A172 (cell line): ENCODE data around the gene LPIN3. TPM values are rescaled to one million over a fixed set of nuclear protein-coding genes. Genes with fewer than 3 reads are reported as not detected.

Experiments
- DNase-seq: peaks from one replicate; pipeline ENCODE4 v3.0.0-alpha.2; 2015; ENCODE audit warnings: low spot score
- total RNA-seq: library from RNA; depleted of rRNA; stranded (reverse); fragments of >200 nt; shearing (Covaris generic); gene quantifications from 2 replicates; pipeline ENCODE4 v1.2.3, GENCODE V29; 2014; rRNA removed

The LPIN3 gene
- total RNA-seq, 1 experiment from 2014 or later, result 3.4 TPM

- no peak for DNase-seq
Observed at GRCh38 chr20:41393705-41394066, 53.1 kb downstream of the LPIN3 start.

GRCh38 chr20:41394081-41394480, 53.5 kb downstream of the LPIN3 start:
- no peak for DNase-seq

GRCh38 chr20:41394931-41395666, 54.5 kb downstream of the LPIN3 start:
- no peak for DNase-seq

- no peak for DNase-seq
Observed at GRCh38 chr20:41395667-41396664, 55.3 kb downstream of the LPIN3 start.

- DNase-seq, result no peak
Observed at GRCh38 chr20:41398408-41398807, 57.8 kb downstream of the LPIN3 start.

- DNase-seq, result no peak
Observed at GRCh38 chr20:41403604-41404003, 63.0 kb downstream of the LPIN3 start.

- no peak for DNase-seq
Observed at GRCh38 chr20:41405436-41405835, 64.8 kb downstream of the LPIN3 start.

- DNase-seq, result no peak
Observed at GRCh38 chr20:41406353-41406752, 65.7 kb downstream of the LPIN3 start.

GRCh38 chr20:41406896-41407444, 66.3 kb downstream of the LPIN3 start:
- no peak for DNase-seq

- no peak for DNase-seq
Observed at GRCh38 chr20:41407607-41408006, 67.0 kb downstream of the LPIN3 start.

GRCh38 chr20:41408156-41408794, 67.7 kb downstream of the LPIN3 start:
- peak; percentile 41 for DNase-seq

- peak; percentile 50 for DNase-seq
Observed at GRCh38 chr20:41408986-41409385, 68.4 kb downstream of the LPIN3 start.

Other genes starting within 250 kb of the LPIN3 start
- gene PLCG1, start 203.3 kb upstream of the LPIN3 start, total RNA-seq, result 79.6 and 82.9 TPM in 2 replicates
- 13.2 and 14.0 TPM in 2 replicates for gene ZHX3, start 23.1 kb upstream of the LPIN3 start, total RNA-seq
- not detected in 2 replicates for gene EMILIN3, start 26.0 kb downstream of the LPIN3 start, total RNA-seq